Measurements from ENCODE around the gene NXF3. TPM values are rescaled to one million over a fixed set of nuclear protein-coding genes. Genes with fewer than 3 reads are reported as not detected.

NXF3 gene
- total RNA-seq, 1 experiment from 2014 or later = not detected

- Histone ChIP-seq H3K9me3 (ENCODE audit: low read depth, low read length, poor library complexity, severe bottlenecking) (no peaks in the 10 kb centered on the region), H3K4me3 (ENCODE audit: low read depth, low read length, poor library complexity, severe bottlenecking) (no peak overlapping the region), H3K4me1 (ENCODE audit: insufficient read depth, low read length, poor library complexity, severe bottlenecking) (peaks cover 26% of the 10 kb centered on the region), H3K27me3 (replicated peaks; ENCODE audit: insufficient read depth, low read depth, low read length, poor library complexity) (no peaks in the 10 kb centered on the region), H3K27ac (ENCODE audit: low read depth, low read length, poor library complexity, severe bottlenecking) (peak overlapping the region; percentile 68), H3K36me3 (ENCODE audit: insufficient read depth, low read length, poor library complexity, severe bottlenecking) (no peaks in the 10 kb centered on the region)
- TF ChIP-seq CTCF (conservative IDR thresholded peaks at IDR 0.05; ENCODE audit: low read depth, low read length) = no peak
- no peak for TF ChIP-seq EZH2 (IDR thresholded peaks at IDR 0.05; ENCODE audit: borderline replicate concordance, low read depth, low read length, poor library complexity, severe bottlenecking)
- peak; percentile 64 for DNase-seq (ENCODE audit: low spot score)
- intact Hi-C loops (cut with micrococcal nuclease; ENCODE audit: unreplicated experiment) = no loop called here
- no TSS peak for BruUV-seq (replicated peaks)
- CTCF ChIA-PET = no interaction called here
- POLR2A ChIA-PET (ENCODE audit: low non-redundant PET) = no interaction called here
Observed at GRCh38 chrX:103101299-103102042, 8.5 kb upstream of the NXF3 start.

GRCh38 chrX:103100484-103100883, 7.5 kb upstream of the NXF3 start:
- Histone ChIP-seq H3K27me3 (replicated peaks; ENCODE audit: insufficient read depth, low read depth, low read length, poor library complexity) (no peaks in the 10 kb centered on the region), H3K4me1 (ENCODE audit: insufficient read depth, low read length, poor library complexity, severe bottlenecking) (peaks cover 26% of the 10 kb centered on the region), H3K36me3 (ENCODE audit: insufficient read depth, low read length, poor library complexity, severe bottlenecking) (no peaks in the 10 kb centered on the region), H3K27ac (ENCODE audit: low read depth, low read length, poor library complexity, severe bottlenecking) (no peak overlapping the region), H3K9me3 (ENCODE audit: low read depth, low read length, poor library complexity, severe bottlenecking) (no peaks in the 10 kb centered on the region), H3K4me3 (ENCODE audit: low read depth, low read length, poor library complexity, severe bottlenecking) (no peak overlapping the region)
- intact Hi-C loops (cut with micrococcal nuclease; ENCODE audit: unreplicated experiment) = no loop called here
- CTCF ChIA-PET = no interaction called here
- DNase-seq (ENCODE audit: low spot score) = no peak
- BruUV-seq (replicated peaks) = no TSS peak
- POLR2A ChIA-PET (ENCODE audit: low non-redundant PET) = no interaction called here
- no peak for TF ChIP-seq EZH2 (IDR thresholded peaks at IDR 0.05; ENCODE audit: borderline replicate concordance, low read depth, low read length, poor library complexity, severe bottlenecking)
- TF ChIP-seq CTCF (conservative IDR thresholded peaks at IDR 0.05; ENCODE audit: low read depth, low read length) = no peak

GRCh38 chrX:103099691-103100090, 6.7 kb upstream of the NXF3 start:
- Histone ChIP-seq H3K9me3 (ENCODE audit: low read depth, low read length, poor library complexity, severe bottlenecking) (no peaks in the 10 kb centered on the region), H3K4me1 (ENCODE audit: insufficient read depth, low read length, poor library complexity, severe bottlenecking) (peaks cover 26% of the 10 kb centered on the region), H3K4me3 (ENCODE audit: low read depth, low read length, poor library complexity, severe bottlenecking) (no peak overlapping the region), H3K36me3 (ENCODE audit: insufficient read depth, low read length, poor library complexity, severe bottlenecking) (no peaks in the 10 kb centered on the region), H3K27me3 (replicated peaks; ENCODE audit: insufficient read depth, low read depth, low read length, poor library complexity) (no peaks in the 10 kb centered on the region), H3K27ac (ENCODE audit: low read depth, low read length, poor library complexity, severe bottlenecking) (no peak overlapping the region)
- no peak for TF ChIP-seq EZH2 (IDR thresholded peaks at IDR 0.05; ENCODE audit: borderline replicate concordance, low read depth, low read length, poor library complexity, severe bottlenecking)
- TF ChIP-seq CTCF (conservative IDR thresholded peaks at IDR 0.05; ENCODE audit: low read depth, low read length) = no peak
- POLR2A ChIA-PET (ENCODE audit: low non-redundant PET) = no interaction called here
- DNase-seq (ENCODE audit: low spot score) = no peak
- intact Hi-C loops (cut with micrococcal nuclease; ENCODE audit: unreplicated experiment) = no loop called here
- CTCF ChIA-PET = no interaction called here
- BruUV-seq (replicated peaks) = no TSS peak
